Retinal pigment epithelial cell (primary cell): ENCODE data around the gene GYPA.
"Not testable (repeated sequence)": the region's sequence is repeated elsewhere in the genome, so short reads cannot be mapped to it uniquely, and the experiment has no call there.

ENCODE experiments used
- DNase-seq: peaks from one replicate; pipeline ENCODE4 v3.0.0-alpha.2; 2010; ENCODE audit warnings: low read depth
- H3K4me3 ChIP-seq: 2 replicates; pipeline ENCODE4 v1.5.1; 2011; ENCODE audit warnings: mild to moderate bottlenecking, low read length, control low read depth, moderate library complexity
- TF ChIP-seq, protein P1 (sequence below): conservative IDR thresholded peaks from 2 replicates; pipeline ENCODE4 v1.5.1; 2011; ENCODE audit warnings: low read depth, low read length, control low read depth, inconsistent platforms

GYPA gene

DNA sequence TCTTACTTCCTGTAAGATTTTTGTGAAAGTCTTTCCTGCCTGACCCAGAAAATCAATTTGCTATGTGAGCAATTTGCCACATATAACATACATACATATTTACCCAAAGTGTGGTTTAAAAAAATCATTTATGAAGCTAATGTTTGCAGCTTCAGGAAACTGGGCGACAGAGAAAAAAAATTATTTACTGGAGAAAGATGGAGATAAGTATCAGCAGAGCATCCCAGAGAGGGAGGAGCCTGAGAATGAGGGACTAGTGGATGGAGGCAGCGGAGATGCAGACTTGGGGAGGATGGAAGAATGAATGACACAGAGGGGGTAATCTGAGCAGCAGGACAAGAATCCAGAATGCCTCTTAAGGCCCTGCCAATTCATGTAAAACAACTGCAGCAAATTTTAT, 975 bp upstream of the GYPA start:
- H3K4me3 ChIP-seq: no peak overlapping the region
- TF ChIP-seq, protein P1, sequence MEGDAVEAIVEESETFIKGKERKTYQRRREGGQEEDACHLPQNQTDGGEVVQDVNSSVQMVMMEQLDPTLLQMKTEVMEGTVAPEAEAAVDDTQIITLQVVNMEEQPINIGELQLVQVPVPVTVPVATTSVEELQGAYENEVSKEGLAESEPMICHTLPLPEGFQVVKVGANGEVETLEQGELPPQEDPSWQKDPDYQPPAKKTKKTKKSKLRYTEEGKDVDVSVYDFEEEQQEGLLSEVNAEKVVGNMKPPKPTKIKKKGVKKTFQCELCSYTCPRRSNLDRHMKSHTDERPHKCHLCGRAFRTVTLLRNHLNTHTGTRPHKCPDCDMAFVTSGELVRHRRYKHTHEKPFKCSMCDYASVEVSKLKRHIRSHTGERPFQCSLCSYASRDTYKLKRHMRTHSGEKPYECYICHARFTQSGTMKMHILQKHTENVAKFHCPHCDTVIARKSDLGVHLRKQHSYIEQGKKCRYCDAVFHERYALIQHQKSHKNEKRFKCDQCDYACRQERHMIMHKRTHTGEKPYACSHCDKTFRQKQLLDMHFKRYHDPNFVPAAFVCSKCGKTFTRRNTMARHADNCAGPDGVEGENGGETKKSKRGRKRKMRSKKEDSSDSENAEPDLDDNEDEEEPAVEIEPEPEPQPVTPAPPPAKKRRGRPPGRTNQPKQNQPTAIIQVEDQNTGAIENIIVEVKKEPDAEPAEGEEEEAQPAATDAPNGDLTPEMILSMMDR: no peak
- DNase-seq: no peak

DNA sequence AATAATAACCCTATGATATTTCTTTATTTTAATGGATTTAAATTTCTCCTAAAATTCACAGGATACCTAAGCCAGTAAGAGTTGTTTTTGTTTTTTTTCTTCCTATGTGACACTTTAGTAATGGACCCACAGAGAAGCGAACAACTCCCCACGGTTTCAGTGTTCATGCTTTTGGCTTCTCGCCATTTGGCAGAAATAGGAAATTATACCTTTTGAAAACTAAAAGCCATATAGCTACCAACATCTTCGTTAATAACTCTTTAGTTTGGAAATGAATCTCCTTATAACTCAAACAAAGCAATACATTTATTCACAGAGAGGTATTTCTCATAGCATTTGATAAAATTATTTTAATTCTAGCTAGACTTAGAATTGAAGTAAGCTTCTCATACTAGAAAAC, 527 bp downstream of the GYPA start:
- H3K4me3 ChIP-seq: not testable (repeated sequence)

GRCh38 chr4:144139547-144139946, 971 bp downstream of the GYPA start:
- H3K4me3 ChIP-seq, DNase-seq: not testable (repeated sequence)

More for the DNA sequence above, 527 bp downstream of the GYPA start:
- not testable (repeated sequence) for DNase-seq

DNA sequence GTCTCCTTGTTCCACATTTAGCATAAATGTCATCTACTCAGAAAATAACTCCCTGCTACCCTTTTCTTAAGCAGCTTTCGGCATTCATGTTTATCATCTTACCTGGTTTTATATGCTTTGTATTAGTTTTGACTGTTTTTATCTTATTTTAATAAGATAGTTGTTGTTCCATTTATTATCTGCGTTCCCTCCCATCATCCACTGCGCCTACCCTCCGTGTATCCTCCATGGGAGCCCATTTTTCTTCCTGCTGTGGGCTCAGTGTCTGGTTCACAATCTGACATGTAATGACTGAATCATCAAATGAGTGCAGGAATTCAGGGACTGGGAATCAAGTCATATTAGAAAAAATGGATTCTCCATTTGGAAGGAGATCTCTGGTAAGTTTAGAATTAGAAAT, 2.3 kb downstream of the GYPA start:
- not testable (repeated sequence) for DNase-seq, H3K4me3 ChIP-seq

GRCh38 chr4:144137137-144137931, 3.2 kb downstream of the GYPA start:
- not testable (repeated sequence) for H3K4me3 ChIP-seq, DNase-seq

DNA sequence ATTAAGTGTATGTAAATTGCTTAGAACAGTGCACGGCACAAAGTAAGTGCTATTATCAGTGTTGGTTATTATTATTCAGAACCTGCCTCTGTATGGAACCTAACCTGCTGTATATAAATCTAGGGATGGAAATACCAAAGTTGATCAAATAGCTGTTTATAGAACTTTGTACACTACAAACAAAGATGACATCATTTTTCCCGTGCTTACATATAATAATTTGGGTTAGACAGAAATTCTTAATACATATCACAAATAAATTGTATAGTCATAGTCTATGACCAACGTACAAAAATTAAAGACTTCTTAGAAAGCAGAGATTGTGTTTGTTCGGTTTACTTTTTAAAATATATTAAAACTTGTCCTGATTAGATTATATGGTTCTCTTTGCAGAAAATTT, 4.3 kb downstream of the GYPA start:
- H3K4me3 ChIP-seq, DNase-seq: not testable (repeated sequence)

GRCh38 chr4:144130167-144130566, 10.4 kb downstream of the GYPA start:
- not testable (repeated sequence) for DNase-seq, H3K4me3 ChIP-seq

GRCh38 chr4:144129336-144129875, 11.1 kb downstream of the GYPA start:
- H3K4me3 ChIP-seq, DNase-seq: not testable (repeated sequence)

DNA sequence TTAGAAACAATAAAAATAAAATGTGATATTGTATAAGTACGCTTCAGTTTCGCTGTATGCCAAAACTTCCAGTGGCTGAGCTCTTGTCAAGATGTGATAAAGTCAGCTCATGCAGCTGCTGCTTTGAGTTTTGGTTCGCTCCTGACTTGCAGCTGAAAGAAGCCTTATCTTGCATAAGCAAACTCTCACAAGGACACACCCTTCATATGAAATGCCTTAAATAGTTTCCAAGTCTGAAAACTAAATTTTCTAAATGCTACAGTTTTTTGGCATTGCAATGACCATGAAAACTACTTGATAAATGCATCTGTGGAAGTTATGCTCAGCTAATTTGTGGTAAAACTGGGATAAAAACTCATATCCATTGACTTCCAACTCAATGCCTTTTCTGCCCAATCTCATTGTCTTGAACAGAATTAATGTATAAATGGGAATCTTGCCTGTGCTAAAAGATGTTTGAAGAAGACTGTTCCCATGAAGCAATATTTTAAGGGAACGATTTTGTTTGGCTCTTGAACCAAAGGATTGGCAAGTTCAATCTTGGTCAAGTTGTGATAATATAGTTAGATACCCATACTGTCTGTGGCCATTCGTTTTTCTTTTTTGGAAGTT, 11.7 kb downstream of the GYPA start:
- H3K4me3 ChIP-seq, DNase-seq: not testable (repeated sequence)

GRCh38 chr4:144125109-144125508, 15.4 kb downstream of the GYPA start:
- H3K4me3 ChIP-seq, DNase-seq: not testable (repeated sequence)

- TF ChIP-seq, protein P1: peak; percentile 22
Measured at GRCh38 chr4:144123982-144124635, 16.4 kb downstream of the GYPA start.

GRCh38 chr4:144123269-144123668, 17.2 kb downstream of the GYPA start:
- H3K4me3 ChIP-seq, DNase-seq: not testable (repeated sequence)

More at GRCh38 chr4:144123982-144124635, 16.4 kb downstream of the GYPA start:
- not testable (repeated sequence) for DNase-seq, H3K4me3 ChIP-seq

- not testable (repeated sequence) for DNase-seq, H3K4me3 ChIP-seq
Measured at GRCh38 chr4:144119752-144120151, 20.8 kb downstream of the GYPA start.
